WI38 (cell line): ENCODE results near the gene GP2.

Experiments used
- H3K4me3 ChIP-seq: 2 replicates; pipeline ENCODE4 v1.5.1; 2011; ENCODE audit warnings: low read depth, mild to moderate bottlenecking, control low read depth, low read length
- TF ChIP-seq, protein P1 (sequence below): IDR thresholded peaks from 2 replicates; pipeline ENCODE4 v1.5.1; 2012; ENCODE audit warnings: low read depth, mild to moderate bottlenecking, control low read depth, low read length

The GP2 gene

DNA sequence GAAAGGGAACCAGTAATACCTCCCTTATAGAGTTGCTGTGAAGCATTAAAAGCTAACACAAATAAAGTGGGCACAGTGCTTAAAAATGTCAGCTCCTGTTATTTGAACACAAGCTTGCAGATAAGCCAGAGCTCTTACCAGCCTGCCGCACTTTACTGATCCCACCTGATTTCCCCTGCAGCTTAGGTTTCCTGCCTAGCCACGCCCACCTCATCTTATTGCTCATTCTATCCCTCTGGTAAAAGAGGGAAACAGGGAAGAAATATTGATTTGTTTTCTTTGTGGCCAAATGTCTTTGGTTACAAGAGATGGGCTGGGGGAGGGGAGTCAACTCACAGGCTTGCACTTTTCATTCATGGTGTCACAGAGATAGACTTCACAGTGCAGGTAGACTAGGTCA is 9.6 kb upstream of the GP2 start:
- TF ChIP-seq, protein P1, sequence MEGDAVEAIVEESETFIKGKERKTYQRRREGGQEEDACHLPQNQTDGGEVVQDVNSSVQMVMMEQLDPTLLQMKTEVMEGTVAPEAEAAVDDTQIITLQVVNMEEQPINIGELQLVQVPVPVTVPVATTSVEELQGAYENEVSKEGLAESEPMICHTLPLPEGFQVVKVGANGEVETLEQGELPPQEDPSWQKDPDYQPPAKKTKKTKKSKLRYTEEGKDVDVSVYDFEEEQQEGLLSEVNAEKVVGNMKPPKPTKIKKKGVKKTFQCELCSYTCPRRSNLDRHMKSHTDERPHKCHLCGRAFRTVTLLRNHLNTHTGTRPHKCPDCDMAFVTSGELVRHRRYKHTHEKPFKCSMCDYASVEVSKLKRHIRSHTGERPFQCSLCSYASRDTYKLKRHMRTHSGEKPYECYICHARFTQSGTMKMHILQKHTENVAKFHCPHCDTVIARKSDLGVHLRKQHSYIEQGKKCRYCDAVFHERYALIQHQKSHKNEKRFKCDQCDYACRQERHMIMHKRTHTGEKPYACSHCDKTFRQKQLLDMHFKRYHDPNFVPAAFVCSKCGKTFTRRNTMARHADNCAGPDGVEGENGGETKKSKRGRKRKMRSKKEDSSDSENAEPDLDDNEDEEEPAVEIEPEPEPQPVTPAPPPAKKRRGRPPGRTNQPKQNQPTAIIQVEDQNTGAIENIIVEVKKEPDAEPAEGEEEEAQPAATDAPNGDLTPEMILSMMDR = no peak
- no peak overlapping the region for H3K4me3 ChIP-seq

DNA sequence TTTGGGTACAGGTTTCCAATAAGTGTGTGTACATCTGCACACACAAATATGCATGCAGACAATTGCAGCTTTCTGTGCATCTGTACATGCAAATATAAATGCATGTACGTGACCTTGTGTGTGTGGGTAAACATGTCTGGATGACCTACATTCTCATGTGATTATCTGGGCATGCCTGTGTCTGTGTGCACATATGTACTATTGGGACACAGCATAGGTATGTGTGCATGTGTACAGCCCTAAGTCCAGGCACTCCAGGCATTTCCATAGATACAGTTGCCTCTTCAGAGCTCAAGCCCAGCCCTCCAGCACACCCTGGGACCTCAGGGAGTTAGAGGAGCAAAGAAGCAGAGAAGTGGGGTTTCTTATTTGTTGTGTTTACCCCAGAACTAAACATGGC is 7.1 kb upstream of the GP2 start:
- TF ChIP-seq, protein P1 = no peak
- no peak overlapping the region for H3K4me3 ChIP-seq

DNA sequence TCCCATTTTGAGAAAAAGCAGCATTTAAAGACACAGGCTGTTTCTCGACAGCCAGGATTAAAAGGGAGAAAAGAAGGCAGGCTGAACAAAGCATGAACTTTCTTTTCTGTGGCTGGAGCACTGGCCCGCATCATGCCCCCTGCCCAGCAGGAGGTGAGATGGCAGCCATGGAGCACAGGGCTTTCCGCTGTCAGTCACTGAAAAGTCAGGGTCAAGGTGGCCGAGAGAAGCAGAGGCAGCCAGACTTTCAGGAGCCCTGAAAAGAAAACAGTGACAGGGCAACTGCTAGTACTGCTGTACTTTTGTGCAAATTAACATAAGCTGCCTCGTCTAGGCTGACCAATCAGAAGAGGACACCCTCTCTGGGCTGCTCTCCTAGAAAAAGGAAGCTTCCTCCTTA is 5.8 kb upstream of the GP2 start:
- H3K4me3 ChIP-seq = no peak overlapping the region
- TF ChIP-seq, protein P1 = no peak

DNA sequence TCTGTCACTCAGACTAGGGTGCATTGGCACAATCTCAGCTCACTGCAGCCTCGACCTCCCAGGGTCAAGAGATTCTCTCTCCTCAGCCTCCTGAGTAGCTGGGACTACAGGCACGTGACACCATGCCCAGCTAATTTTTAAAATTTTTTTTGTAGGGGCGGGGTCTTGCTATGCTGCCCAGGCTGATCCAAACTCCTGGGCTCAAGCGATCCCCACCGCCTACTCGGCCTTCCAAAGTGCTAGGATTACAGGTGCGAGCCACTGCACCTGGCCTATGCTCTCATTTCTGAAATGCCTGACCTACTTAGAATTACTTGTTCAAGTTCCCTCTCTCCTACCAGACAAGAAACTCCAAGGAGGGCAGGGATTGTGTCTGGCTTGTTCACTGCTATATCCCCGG is 5.1 kb upstream of the GP2 start:
- TF ChIP-seq, protein P1 = no peak
- H3K4me3 ChIP-seq = no peak overlapping the region

DNA sequence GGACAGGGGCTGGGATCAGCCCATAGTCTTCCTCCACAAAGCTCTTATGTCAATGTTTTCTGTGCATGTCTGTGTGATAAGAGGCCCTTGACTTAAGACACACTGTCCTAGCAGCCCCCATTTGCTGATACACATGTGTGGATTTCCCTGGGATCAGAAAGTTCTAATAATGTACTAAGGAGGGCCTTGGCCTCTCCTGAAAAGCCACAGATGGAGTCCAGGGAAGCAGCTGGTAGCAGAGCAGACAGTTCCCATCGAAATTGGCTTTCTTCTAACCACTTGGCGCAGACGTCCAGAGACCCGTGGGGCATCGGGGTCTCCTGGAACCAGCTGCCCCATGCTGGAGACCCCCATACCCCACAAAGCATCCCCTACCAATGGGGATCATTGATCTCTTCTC is 4.3 kb upstream of the GP2 start:
- TF ChIP-seq, protein P1 = no peak
- H3K4me3 ChIP-seq = no peak overlapping the region

DNA sequence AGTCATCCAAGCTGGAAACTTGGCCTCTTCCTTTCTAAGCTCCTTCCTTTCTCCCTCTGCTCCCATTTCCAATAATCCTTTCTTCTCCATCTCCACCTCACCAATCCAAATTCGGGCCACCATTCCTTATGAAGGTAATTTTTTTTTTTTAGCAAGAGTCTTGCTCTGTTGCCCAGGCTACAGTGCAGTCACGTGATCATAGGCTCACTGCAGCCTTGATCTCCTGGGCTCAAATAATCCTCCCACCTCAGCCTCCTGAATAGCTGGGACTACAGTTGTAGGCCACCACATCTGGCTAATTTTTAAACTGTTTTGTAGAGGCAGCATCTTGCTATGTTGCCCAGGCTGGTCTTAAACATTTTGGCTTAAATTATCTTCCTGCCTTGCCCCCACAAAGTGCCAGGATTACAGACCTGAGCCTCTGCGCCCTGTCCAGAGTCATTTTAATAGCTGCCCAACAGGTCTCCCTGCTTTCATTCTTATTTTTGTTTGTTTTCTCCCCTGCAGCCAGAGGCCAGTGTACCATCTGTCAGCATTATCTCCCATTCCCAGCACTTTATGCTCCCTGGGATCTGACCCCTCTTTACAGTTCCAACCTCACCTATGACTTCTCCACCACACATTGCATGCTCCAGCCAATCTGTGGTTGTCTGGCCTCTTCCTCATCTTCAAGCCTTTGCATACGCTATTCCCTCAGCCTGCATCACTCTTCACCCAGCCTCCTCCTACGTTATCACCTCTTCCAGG is 2.3 kb upstream of the GP2 start:
- H3K4me3 ChIP-seq = no peak overlapping the region
- TF ChIP-seq, protein P1 = no peak

DNA sequence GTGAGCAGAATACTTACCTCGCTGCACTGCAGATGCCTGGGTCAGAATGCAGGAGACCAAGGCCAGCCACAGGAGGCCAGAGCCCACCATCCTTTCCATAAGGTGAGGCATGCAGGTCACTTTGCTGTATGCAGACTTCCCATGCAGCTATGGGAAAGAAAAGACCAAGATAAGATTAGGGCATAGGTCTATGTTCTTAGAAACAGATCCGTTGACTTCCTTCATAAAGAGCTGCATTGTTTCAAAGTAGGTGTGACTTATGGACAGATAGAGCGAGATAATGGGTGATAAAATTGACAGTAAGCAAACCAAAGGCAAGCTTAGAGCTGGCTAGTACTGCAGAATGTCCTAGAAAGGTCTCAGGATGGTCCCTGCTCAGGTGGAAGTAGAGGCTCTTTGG is 992 bp downstream of the GP2 start:
- H3K4me3 ChIP-seq = no peak overlapping the region
- TF ChIP-seq, protein P1 = no peak
